HG02884 (cell line): ENCODE measurements around the gene EXOC6.

Experiments
- ATAC-seq: cut with Tn5 transposase; IDR thresholded peaks from one replicate; pipeline ENCODE4 v1.9.1; 2021; ENCODE audit warnings: mild to moderate bottlenecking, moderate library complexity; ENCODE audit not compliant: unreplicated experiment

EXOC6 gene, protein sequence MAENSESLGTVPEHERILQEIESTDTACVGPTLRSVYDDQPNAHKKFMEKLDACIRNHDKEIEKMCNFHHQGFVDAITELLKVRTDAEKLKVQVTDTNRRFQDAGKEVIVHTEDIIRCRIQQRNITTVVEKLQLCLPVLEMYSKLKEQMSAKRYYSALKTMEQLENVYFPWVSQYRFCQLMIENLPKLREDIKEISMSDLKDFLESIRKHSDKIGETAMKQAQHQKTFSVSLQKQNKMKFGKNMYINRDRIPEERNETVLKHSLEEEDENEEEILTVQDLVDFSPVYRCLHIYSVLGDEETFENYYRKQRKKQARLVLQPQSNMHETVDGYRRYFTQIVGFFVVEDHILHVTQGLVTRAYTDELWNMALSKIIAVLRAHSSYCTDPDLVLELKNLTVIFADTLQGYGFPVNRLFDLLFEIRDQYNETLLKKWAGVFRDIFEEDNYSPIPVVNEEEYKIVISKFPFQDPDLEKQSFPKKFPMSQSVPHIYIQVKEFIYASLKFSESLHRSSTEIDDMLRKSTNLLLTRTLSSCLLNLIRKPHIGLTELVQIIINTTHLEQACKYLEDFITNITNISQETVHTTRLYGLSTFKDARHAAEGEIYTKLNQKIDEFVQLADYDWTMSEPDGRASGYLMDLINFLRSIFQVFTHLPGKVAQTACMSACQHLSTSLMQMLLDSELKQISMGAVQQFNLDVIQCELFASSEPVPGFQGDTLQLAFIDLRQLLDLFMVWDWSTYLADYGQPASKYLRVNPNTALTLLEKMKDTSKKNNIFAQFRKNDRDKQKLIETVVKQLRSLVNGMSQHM

DNA sequence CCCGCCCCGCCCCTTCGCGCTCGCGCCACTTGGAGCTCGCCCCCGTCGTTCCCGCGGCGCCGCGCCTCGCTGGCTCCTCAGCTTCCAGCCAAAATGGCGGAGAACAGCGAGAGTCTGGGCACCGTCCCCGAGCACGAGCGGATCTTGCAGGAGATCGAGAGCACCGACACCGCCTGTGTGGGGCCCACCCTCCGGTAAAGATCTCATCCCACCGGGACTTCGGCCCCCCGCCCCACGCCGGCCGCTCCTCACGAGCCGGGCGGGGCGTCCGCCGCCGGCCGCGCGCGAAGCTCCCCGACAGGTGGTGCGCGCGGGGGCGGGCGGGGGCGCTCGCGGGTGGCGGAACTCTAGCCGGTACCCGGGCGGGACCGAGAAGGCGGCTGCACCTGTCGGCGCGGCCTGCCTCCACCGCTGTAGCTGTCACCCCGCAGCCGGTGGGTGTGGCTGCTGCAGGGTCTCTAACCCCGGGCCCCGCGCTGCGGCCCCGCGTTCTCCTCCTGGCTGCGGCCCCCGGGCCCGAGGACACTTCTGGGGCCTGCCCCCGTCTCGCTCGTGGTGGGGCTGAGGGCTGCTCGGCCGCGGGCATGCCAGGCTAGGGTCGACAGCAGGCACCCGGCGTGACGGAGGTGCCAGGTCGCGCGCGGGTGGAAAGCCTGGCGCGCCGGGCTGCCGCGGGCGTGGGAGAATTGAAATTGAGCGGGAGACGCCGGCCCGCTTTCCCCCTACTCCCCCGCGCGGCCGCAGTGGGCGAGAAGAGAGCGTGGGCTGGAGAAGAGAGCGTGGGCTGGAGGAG lies at the start of gene EXOC6:
Gene EXOC6 (plus strand): TSS at position 80 of the 793 bp plus-strand sequence. CDS start 14 bp downstream, at position 94.
- ATAC-seq = peak; percentile 71

DNA sequence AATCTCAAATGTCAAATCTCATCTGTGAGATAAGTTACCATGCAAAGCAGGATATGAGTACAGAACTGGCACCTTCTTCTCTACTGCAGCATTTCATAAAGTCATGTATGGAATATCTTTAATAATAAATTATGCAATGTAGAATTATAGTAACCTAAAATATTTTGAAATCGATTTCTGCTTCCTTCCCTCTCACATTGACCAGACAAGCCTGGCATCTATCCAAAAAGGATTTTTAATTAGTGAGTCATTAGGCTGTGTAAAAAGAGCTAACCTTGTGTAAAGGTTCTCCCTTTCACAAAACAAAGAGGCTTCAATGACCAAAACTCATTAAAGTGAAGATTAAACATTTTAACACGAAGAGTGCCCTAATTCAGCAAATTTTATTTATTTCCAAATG lies 48.8 kb upstream of the EXOC6 start:
- ATAC-seq = no peak

DNA sequence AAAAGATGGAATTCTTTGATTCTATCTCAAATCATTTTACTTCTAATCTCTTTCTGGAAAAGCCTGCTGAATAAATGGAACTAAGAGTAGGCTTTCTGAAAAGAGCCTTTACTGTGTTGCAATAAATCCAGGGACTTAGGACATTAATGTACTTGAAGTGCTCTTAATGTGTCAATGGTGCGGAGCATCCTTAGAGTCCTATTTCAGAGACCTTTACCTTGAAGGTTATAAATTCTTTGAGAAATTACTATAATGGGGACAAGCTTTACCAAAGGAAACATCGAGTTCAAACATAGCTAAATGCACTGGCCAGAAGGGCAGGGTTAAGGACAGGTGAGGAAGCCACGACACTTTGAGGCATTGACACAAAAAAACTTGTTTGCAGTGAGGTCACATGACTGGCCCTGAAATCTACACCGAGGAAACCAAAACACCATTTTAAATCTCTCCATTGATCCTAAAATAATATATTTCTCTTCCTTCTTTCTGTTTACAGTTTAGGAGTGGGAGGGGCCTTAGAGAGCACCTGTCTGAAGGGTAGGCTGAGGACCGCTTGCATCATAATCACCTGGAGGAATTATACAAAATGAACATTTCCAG lies 48.1 kb upstream of the EXOC6 start:
- no peak for ATAC-seq

DNA sequence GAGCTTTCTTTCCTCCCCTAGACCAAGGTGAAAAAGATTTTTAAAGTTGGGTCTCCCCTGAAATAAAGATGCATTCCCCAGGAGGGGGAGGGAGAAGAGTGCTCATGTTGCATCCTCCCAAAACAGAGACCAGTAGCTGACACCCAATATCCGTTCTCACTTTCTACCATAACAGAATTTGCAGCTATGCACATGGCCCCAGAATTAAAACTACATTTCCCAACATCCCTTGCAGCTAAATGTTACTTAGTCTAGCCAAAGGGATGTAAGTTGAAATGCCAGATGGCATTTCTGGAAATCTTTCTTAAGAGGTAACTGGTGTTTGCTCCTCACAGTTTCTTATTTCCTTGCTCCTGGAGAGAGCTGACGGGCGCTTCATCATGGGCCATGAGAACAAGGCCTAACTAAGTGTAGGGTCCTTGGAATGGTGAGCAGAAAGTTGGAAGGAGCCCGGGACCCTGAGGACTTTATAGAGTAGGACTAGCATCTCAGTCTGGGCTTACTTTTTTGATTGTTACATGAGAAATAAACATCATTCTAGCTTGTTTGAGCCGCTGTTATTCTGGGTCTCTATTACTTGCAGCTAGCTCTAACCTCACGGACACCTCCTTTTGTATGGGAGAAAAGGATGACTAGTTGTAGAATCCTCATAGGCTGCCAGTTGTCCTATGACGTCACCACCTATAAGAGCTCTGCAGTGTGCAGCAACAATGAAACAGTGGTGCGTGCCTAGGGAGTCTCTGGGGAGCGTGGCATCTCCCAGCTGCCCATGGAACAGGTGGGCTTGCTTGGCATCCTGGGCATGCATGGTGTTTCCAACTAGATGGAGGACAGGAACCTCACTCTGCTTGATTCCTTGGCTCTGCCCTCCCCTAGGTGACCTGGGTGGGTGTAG lies 46.1 kb upstream of the EXOC6 start:
- no peak for ATAC-seq

DNA sequence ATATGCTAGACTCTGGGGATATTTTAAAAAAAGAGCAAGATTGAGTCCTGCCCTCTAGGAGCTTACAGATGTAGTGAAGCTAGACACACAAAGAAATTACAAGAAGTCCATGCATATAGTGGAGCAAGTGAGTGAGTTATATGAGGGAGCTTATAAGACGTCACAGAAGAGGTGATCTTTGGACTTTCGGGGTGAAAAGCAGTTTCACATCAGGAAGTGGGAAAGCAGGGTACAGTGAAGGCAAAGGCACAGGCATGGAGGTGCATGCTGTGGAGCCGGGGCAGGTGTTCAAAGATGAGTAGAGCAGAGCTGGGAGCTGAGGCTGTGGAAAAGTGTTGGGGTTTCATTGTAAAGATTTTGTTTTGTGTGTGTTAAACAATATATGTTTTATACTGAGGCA lies 38.5 kb upstream of the EXOC6 start:
- ATAC-seq = no peak

DNA sequence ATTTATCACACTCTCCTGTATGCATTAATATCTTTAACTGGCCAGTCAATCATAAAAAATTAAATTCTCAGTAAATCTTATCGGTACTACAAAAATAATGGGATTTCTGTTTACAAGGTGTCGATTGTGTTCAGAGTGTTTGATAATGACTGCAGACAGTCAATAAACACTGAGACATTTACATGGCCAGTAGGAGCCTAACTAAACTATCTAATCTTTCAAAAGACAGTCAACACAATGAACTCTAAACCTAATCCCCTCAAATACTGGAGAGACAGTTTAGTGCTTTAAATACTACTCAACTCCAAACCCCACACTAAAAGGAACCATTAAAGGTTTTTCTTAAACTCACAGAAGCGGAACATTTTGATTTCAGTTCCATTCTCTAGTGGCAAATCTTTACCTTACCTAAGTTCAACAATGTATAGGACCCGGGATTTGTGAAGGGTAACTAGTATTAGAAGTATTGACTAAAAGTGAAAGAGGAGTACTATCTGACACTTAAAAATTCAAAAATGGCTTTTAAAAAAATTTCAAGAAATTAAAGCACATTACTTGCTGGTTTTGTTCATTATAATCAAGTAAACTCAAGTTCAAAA lies 37.3 kb upstream of the EXOC6 start:
- ATAC-seq = peak; percentile 43

DNA sequence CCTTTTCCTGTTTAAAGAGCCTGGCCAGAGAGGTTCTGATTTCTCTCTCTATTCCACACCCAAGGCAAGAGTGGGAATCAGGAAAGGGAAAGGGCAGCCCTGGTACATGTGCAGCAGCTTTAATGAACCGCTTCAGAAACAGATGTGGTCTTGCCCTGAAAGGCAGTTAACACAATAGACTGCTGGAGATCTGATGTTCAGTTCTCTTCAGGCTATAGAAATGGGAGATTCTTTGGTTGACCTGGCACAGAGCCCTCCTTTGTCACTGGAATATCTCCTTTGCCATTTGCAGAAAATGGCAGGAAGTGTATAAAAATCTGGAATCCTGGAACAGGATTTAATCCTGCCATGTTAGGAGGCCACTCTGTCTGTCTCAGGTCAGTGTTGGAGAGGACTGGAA lies 36.3 kb upstream of the EXOC6 start:
- no peak for ATAC-seq

DNA sequence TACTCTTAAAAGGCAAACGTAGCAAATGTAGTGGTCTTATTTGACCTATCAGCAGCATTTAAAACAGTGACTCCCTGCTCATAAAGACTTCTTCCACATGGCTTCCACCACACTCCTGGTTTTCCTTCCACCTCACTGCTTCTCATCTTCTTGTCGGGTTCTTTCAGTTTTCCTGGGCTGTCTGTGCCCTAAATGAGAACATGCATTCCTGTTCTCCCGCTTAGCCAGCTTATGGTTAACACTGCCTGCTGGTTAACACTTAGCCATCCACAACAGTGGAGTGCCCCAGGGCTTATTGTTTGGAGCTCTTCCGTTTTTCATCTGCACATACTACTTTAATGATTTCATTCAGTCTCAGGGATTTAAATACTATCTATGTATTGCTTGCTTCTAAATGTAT lies 34.3 kb upstream of the EXOC6 start:
- ATAC-seq = no peak

DNA sequence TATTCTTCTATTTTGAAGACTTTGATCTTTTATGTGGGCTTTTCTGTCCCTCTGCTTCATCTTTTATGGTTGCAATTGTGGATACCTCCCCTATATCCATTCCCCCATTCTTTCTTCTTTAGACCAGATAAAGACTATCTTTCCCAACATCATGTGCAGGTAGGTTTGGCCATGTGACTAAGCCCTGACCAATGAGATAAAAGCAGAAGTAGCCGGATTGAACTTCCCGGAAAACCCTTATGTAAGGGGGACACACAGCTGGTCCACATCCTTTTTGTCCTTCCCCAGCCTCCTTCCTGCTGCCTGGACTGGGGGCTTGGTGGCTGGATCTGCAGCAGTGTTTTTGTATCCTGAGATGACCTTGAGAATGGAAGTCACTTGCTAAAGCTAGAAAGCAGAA lies 33.5 kb upstream of the EXOC6 start:
- ATAC-seq = no peak

DNA sequence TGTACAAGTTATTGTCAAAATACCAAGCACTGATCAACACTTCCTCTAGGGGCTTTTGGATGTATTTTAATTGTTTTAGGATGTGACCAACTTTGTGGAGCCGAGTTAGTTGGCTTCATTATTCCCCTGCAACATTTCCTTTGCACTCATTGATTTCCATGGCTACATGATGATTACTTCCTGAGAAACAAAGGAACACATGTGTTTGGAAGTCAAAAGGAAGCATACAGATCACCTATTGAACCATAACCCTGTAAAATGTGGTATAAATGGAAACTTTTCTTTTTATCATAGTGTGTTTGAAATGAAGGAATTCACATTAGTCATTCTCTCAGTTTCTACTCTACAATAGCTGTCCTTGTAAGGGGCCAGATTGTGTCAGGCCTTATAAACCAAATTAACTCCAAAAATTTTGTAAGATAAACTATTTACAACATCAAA lies 32.2 kb upstream of the EXOC6 start:
- ATAC-seq = no peak

DNA sequence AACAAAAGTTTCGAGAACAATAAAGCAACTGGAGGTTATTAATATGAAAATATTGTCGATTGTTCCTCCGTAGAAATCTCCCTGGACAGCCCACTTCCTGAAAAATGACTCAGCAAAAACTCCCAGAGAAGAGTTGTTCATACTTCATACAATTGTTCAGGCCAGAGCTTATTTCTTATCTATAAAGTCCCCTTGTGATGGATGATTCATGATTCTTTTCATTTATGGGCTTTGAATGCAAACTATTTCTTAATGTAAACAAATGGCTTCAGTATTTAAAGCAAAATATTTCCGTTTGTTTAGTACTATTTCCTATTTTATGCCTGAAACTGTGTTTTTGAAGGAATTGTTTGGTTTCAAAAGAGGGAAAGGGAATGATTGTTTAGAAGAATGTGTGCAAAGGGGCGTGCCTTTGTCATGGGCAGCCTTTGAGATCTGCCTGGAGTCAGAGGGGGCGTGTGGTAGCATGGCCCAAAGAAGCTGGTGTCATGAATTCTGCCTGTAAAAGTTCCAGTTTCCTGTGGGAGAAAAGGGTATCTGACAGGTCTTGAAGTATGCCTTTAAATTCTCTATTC lies 26.2 kb upstream of the EXOC6 start:
- no peak for ATAC-seq

DNA sequence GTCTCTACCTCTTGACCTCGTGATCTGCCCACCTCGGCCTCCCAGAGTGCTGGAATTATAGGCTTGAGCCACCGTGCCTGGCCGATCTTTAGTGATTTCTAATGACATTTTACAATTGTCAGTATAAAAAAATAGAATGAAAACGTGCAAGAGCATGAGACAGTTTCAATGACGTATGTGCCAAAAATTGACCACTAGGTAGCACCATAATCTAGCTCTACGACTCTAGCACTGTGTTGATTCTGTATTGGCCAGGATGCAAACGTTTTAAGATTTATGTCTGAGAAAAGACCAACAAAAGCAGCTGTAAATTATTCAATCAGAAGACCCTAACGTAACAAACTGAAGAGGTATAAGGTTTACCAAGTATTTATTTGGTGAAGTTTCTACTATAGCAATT lies 25.4 kb upstream of the EXOC6 start:
- ATAC-seq = no peak

DNA sequence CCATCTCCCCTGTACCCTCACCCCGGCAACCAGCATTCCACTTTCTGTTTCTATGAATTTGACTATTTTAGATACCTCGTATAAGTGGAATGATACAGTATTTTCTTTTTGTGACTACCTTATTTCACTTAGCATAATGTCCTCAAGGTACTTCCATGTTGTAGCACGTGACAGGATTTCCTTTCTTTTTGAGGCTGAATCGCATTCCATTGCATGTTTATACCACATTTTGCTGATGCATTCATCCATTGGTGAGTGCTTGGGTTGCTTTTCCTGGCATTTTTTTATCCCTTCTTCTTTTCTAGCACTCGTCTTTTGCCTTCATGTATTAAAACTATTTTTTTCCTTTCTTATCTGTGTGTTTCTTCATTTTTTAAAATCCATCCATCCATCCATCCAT lies 22.3 kb upstream of the EXOC6 start:
- ATAC-seq = no peak

DNA sequence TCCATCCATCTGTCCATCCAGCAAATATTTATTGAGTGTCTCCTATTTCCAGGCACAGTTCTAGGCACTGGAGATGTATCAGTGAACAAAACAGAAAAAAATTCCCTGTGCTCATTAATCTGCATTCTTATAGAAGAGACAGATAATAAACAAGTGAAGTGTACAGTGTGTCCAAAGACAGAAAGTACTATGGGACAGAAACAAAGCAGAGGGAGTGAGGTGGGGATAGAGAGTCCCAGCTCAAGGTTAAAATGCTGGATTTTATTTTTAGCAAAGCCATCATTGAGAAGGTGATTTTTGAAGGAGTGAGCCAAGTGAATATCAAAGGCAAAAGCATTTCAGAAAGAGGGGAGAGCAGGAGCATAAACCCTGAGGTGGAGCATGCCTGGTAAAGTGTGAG lies 21.8 kb upstream of the EXOC6 start:
- no peak for ATAC-seq

DNA sequence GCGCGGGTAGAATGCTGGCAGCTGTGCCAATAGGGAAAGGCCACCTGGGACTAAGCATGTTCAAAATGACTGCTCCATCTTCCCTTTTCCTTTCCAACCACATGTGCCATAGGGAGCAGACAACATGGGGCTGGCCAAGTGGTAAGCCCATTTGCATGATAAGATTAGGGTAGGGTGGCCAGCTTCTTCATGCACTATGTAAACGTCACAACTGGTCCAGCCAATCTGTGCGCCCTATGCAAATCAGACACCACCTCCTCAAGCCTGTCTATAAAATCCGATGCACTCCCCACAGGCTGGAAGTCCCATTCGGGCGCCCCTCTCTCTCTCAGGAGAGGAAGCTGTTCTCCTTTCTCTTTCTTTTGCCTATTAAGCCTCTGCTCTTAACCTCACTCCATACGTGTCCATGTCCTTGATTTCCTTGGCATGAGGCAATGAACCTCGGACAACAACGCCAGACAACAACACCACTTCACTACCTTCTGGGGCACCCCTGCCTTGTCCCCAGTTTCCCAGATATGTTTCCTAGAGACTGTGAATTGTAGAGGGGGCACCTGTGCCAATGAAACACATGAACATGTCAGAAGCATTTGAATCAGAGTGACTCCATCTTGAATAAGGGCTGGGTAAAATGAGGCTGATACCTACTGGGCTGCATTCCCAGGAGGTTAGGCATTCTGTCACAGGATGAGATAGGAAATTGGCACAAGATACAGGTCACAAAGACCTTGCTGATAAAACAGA lies 19.1 kb upstream of the EXOC6 start:
- no peak for ATAC-seq

DNA sequence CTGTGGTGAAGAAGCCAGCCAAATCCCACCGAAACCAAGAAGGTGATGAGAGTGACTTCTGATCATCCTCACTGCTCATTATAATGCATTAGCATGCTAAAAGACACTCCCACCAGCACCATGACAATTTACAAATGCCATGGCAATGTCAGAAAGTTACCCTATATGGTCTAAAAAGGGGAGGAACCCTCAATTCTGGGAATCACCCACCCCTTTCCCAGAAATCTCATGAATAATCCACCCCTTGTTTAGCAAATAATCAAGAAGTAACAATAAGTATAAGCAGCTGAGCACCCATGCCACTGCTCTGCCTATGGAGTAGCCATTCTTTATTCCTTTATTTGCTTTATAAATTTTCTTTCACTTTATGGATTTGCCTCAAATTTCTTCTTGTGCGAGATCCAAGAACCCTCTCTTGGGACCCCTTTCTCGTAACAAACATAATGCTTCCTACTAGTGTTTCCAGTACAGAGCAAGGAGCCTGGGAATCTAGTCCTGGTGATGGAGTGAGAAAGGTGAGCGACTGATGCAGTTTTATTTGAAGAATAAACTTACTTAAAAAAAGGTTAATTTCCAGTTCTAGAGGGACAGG lies 18.4 kb upstream of the EXOC6 start:
- ATAC-seq = no peak

DNA sequence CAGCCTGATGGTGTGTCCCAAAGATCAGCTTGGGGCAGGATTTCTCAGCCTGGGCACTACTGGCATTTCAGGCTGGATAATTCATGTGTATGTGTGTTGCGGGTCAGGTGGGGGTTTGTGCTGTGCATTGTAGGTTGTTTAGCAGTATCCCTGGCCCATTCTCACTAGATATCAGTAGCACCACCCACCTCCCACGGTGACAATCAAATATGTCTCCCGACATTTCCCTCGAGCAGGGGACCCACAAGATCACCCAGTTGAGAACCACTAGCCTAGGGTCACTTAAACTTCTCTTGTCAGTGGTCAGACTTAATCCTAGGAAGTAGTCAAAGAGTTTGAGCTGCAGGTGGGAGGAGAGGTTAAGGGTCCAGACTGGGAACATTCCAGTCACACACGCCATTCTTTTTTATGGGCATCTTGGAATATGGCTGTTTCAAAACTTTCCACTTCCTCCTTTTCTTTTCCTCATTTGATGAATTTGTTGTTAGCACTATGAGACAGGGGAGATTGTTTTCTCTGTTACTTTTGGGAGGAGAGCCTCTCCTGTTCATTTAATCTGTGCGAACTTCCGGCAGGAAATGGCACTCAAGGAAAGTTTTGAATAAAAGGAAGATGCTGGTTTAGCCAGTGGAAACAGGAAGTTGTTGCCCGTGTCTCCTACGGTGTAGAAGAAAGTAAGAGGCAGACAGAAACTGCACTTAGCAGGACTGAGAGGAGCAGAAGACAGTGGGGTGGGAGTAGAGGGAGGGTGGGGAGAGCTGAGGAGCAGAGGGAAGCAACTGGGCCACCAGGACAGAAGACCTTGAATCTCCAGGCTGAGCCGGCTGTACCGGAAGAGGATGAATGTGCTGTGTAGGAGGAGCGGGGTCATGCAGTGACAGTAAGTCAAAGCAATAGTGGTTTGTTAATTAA lies 17.6 kb upstream of the EXOC6 start:
- ATAC-seq = no peak
